ENCODE measurements around the gene LPAR5. TPM values are rescaled to one million over a fixed set of nuclear protein-coding genes. Genes with fewer than 3 reads are reported as not detected.

LPAR5 gene
- total and polyA plus RNA-seq, 2 of the 8 experiments (the other 6 are each of a cell fraction or from before 2014, with no cell fraction given): 0.22 to 0.24 TPM

- TF ChIP-seq PHF8 (conservative IDR thresholded peaks at IDR 0.05; ENCODE audit: low read depth, low read length): no peak
- TF ChIP-seq SRF (IDR thresholded peaks at IDR 0.05; ENCODE audit: low read depth, low read length): no peak
- TF ChIP-seq CBX8 (IDR thresholded peaks at IDR 0.05; ENCODE audit: borderline replicate concordance, low read depth, low read length): no peak
Measured at GRCh38 chr12:6638305-6638704, 2.5 kb upstream of the LPAR5 start (continued).

Measured in H1 (cell line).